NCI-H82 (cell line): Measurements from ENCODE around the gene PFKFB4.
"Not testable (repeated sequence)": the region's sequence is repeated elsewhere in the genome, so short reads cannot be mapped to it uniquely, and the experiment has no call there.

ENCODE experiments used
- DNase-seq: peaks from one replicate; lab custom pipeline; 2025; lab: John Stamatoyannopoulos, UW

The PFKFB4 gene

GRCh38 chr3:48492461-48493202 is 64.0 kb downstream of the PFKFB4 start:
- DNase-seq, result peak; percentile 91

GRCh38 chr3:48486952-48487351 is 69.7 kb downstream of the PFKFB4 start:
- no peak for DNase-seq

DNA sequence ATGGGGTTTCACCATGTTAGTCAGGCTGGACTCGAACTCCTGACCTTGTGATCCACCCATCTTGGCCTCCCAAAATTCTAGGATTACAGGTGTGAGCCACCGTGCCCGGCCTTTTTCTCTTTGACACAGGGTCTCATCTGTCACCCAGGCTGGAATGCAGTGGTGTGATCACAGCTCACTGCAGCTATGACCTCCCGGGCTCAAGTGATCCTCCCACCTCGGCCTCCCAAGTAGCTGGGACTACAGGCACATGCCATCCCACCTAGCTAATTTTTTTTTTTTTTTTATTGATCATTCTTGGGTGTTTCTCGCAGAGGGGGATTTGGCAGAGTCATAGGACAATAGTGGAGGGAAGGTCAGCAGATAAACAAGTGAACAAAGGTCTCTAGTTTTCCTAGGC is 73.8 kb downstream of the PFKFB4 start:
- not testable (repeated sequence) for DNase-seq

GRCh38 chr3:48480891-48481290 is 75.7 kb downstream of the PFKFB4 start:
- DNase-seq, result not testable (repeated sequence)

DNA sequence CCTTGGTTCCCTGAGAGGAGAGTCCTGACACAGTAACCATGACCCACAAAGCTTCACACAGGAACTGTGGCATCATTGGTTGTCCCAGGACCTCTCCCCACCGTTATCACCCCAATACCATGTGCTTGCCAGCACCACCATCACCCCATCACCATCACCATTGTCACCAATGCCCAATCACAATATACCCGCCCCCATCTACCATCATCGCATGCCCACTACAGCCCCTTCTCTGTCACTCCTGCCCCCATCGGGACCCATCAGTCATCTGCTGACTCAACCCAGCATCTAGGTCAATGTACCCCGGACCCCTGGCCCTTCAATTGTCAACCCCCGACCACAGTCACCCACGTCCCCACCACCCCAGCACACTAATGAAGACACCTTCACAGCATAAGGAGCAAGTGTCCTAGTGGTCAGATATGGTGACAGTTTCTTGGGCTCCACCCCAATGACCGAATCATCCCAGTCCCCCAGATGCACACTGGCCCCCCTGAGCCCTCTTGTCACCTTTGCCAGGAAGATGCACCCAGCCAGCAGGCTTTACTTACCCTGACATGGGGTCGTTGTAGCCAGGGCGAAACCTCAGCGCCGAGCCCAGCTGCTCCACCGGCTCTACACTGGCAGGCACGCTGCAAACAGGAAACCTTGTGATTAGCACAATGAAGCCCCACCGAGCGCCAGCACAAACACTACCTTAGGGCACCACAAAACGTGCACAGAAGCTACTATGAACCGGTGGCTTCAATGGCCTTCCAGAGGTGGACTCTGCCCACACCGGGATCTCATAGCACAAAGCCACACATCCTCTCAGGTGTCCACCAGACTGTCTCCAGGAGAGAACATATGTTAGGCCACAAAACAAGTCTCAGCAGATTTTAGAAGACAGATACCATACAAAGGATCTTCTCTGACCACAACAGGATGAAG is 77.7 kb downstream of the PFKFB4 start:
- DNase-seq, result no peak

- DNase-seq, result no peak
Observed at GRCh38 chr3:48477959-48478520, 78.6 kb downstream of the PFKFB4 start.

DNA sequence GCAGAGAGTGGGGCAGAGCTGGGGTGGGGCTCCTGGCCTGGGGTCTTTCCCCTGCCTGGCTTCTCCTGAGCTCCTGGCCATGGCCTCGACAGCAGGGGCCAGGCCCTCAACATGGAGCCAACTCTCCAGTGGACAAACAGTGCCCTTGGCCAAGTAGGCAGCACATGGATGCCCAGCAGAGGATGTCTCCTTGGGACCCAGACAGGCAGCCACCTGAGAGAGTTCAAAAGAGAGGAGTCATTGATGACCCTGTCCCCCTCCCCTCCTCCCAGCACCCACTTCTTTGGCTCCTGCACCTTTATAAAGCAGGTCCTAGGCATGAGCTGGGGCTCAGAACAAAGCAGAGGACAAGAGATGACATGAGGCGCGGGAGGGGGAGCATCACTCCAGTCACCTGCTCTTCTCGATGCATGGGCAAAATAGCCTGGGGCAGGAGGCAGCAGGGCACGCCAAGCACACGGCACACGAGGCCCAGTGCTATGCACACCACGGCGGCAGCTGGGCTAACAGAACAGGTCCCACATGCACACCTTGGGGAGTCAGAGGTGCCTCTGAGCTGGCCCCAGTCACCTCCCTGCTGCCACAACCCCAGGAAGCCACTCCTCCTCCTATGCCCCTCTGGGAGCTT is 80.1 kb downstream of the PFKFB4 start:
- no peak for DNase-seq

DNA sequence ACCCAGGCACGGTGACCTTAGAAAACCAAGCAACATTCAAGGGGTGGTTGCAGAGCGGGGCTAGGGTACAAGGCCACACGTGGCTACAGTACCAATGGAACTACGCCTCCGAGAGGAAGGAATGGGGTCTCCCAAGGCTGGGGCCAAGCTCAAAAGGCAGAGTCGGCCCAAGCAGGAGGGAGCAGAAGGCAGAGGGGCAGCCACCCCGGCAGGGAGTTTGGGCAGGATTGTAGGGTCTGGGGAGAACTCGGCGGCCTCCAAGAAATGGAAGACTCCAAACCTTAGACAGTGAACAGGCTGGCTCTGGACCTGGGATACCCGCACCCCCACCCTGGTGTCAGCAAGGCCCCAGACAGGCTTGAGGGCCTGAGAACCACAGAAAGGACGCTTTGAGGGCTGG is 81.4 kb downstream of the PFKFB4 start:
- no peak for DNase-seq

- DNase-seq, result no peak
Observed at GRCh38 chr3:48474619-48475018, 82.0 kb downstream of the PFKFB4 start.

- not testable (repeated sequence) for DNase-seq
Observed at GRCh38 chr3:48474031-48474430, 82.6 kb downstream of the PFKFB4 start.

DNA sequence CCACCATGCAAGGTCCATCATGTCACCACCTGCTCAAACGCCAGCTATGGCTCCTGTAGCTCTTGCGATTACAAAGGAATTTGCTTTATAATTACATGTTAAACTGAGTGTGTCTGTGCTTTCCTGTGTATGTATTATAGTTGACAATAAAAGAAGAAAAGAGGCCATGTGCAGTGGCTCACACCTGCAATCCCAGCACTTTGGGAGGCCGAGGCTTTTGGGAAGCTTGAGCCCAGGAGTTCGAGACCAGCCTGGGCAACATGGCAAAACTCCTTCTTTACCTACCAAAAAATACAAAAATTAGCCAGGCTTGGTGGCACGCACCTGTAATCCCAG is 83.0 kb downstream of the PFKFB4 start:
- no peak for DNase-seq

GRCh38 chr3:48472923-48473616 is 83.5 kb downstream of the PFKFB4 start:
- peak; percentile 94 for DNase-seq

DNA sequence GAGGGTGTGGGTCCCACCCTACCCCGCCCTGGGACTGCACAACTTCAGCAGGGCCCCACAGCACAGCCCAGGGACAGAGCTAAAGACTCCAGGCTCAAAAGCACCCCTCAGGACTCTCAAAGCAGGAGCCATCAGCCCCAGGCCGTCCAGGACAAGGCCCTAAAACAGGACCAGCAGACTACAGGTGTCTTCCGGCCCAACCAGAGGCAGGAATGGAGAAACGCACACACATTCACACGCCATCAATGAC is 84.0 kb downstream of the PFKFB4 start:
- DNase-seq, result no peak

GRCh38 chr3:48470286-48470685 is 86.3 kb downstream of the PFKFB4 start:
- DNase-seq, result no peak

DNA sequence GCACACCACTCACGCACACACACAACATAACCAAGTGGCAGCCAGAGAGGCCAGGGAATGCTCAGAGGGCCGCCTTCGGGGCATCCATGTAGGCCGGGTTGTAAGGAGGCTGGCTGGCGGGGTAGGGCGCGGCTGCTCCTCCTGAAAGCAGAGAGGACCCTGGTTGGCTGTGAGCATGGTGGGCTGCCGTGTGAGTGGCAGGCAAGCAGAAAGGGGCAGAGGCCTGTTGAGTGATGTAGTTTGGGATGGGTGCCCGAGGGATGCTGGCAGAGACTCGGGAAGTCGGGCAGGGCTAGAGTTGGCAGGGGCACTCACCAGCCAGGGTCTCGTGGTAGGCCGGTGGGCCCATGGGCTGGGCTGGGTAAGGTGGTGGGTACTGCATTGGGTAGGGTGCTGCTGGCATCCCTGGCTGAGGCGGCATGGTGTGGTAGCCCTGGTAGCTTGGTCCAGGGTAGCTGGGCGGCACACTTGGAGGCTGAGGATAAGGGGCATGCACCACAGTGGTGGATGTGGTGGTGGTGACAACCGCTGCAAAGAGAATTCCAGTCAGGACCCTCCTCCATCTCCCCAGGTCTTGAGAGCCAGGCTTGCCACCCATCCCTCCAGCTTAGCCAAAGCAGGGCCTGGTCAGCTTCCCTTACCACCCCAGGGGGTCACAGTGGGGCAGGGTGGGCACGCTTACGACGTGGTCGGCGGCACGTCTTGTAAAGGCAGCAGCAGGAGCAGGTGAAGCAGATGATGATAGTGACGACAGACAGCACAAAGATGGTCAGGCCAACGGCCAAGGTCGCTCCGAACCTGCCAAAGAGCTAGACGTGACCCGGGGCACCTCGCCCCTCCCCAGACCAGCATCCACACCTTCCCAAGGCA is 87.3 kb downstream of the PFKFB4 start:
- DNase-seq, result no peak

DNA sequence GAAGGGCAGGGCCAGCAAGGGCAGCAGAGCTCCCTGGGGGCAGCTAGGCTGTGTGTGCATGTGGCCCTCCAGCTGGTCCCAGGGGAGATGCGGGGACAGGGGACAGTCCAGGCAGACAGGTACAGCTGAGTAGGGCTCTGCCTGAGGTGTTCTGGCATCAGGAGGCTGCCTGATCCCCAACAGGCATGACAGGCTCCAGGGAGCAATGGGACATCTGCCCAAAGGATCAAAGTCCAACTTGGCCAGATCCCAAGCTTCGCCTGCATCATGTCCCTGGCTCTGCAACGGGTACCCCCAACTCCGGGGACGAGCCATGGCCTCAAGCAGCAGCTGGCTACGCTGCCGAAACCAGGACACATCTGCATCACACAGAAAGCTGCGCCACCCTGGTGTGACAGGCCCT is 88.3 kb downstream of the PFKFB4 start:
- DNase-seq, result no peak
